Fibroblast of skin of left biceps (primary cell): Measurements from ENCODE around the gene RANGRF.
"Not testable (repeated sequence)": the region's sequence is repeated elsewhere in the genome, so short reads cannot be mapped to it uniquely, and the experiment has no call there.

Experiments used
- DNase-seq, 2 experiments: peaks; one replicate each; pipeline ENCODE4 v3.0.0-alpha.2; 2013; ENCODE audit warnings: low read depth in 2 of 2

The RANGRF gene

GRCh38 chr17:8288336-8289102 is at the start of gene RANGRF:
Gene RANGRF (plus strand): TSS chr17:8288670. CDS start chr17:8288789, 119 bp downstream.
- DNase-seq, result peak in 1 of 2 experiments; percentile 49

- DNase-seq, result no peak
These were observed 44.6 kb upstream of the RANGRF start for GRCh38 chr17:8243827-8244226.

GRCh38 chr17:8244768-8245167 is 43.7 kb upstream of the RANGRF start:
- no peak for DNase-seq

GRCh38 chr17:8248751-8249607 is 39.5 kb upstream of the RANGRF start, which contains the start of gene PFAS:
Gene PFAS (plus strand): TSS chr17:8249289. CDS start chr17:8253938, 4,649 bp downstream.
- peak; percentile 72 to 75 for DNase-seq

GRCh38 chr17:8249621-8250500 is 38.6 kb upstream of the RANGRF start:
- DNase-seq, result no peak

- DNase-seq, result not testable (repeated sequence)
These were observed 37.1 kb upstream of the RANGRF start for GRCh38 chr17:8251411-8251810.

GRCh38 chr17:8253801-8254200 is 34.7 kb upstream of the RANGRF start:
- DNase-seq, result no peak

- DNase-seq, result no peak
These were observed 33.6 kb upstream of the RANGRF start for GRCh38 chr17:8254881-8255280.

GRCh38 chr17:8255499-8255898 is 33.0 kb upstream of the RANGRF start:
- no peak for DNase-seq

GRCh38 chr17:8256291-8256690 is 32.2 kb upstream of the RANGRF start:
- no peak for DNase-seq

- no peak for DNase-seq
These were observed 31.8 kb upstream of the RANGRF start for GRCh38 chr17:8256691-8257090.

- DNase-seq, result no peak
These were observed 30.7 kb upstream of the RANGRF start for GRCh38 chr17:8257801-8258200.

- DNase-seq, result no peak
These were observed 24.1 kb upstream of the RANGRF start for GRCh38 chr17:8264320-8264719.

- no peak for DNase-seq
These were observed 23.5 kb upstream of the RANGRF start for GRCh38 chr17:8264836-8265542.

- no peak for DNase-seq
These were observed 21.6 kb upstream of the RANGRF start for GRCh38 chr17:8266648-8267479.

GRCh38 chr17:8267480-8268147 is 20.9 kb upstream of the RANGRF start:
- DNase-seq, result no peak

GRCh38 chr17:8268550-8269298 is 19.7 kb upstream of the RANGRF start:
- DNase-seq, result no peak

- no peak for DNase-seq
These were observed 16.0 kb upstream of the RANGRF start for GRCh38 chr17:8272421-8272820.

GRCh38 chr17:8273884-8274444 is 14.5 kb upstream of the RANGRF start:
- DNase-seq, result no peak
